HG03139 (cell line): ENCODE results near the gene HSD11B1.

ENCODE experiments used
- ATAC-seq: cut with Tn5 transposase; IDR thresholded peaks from one replicate; pipeline ENCODE4 v1.9.1; 2021; ENCODE audit not compliant: unreplicated experiment

The HSD11B1 gene

GRCh38 chr1:209723756-209724693 lies 19.4 kb downstream of the HSD11B1 start:
- no peak for ATAC-seq

GRCh38 chr1:209727286-209727685 lies 22.6 kb downstream of the HSD11B1 start:
- no peak for ATAC-seq

- no peak for ATAC-seq
These were observed 23.1 kb downstream of the HSD11B1 start for GRCh38 chr1:209727785-209728184.

GRCh38 chr1:209728466-209728865 lies 23.8 kb downstream of the HSD11B1 start:
- no peak for ATAC-seq

GRCh38 chr1:209729436-209729835 lies 24.8 kb downstream of the HSD11B1 start:
- no peak for ATAC-seq

GRCh38 chr1:209732725-209733124 lies 28.1 kb downstream of the HSD11B1 start:
- no peak for ATAC-seq

- no peak for ATAC-seq
These were observed 29.0 kb downstream of the HSD11B1 start for GRCh38 chr1:209733409-209734192.

GRCh38 chr1:209736490-209737117 lies 32.0 kb downstream of the HSD11B1 start:
- no peak for ATAC-seq

- ATAC-seq = no peak
These were observed 32.5 kb downstream of the HSD11B1 start for GRCh38 chr1:209737118-209737505.

- no peak for ATAC-seq
These were observed 33.6 kb downstream of the HSD11B1 start for GRCh38 chr1:209738270-209738669.

- no peak for ATAC-seq
These were observed 36.5 kb downstream of the HSD11B1 start for GRCh38 chr1:209741193-209741592.

- no peak for ATAC-seq
These were observed 37.2 kb downstream of the HSD11B1 start for GRCh38 chr1:209741889-209742288.

GRCh38 chr1:209742409-209743144 lies 37.9 kb downstream of the HSD11B1 start:
- no peak for ATAC-seq

GRCh38 chr1:209743145-209743482 lies 38.5 kb downstream of the HSD11B1 start:
- no peak for ATAC-seq

- no peak for ATAC-seq
These were observed 42.0 kb downstream of the HSD11B1 start for GRCh38 chr1:209746451-209747165.

- peak; percentile 74 for ATAC-seq
These were observed 43.1 kb downstream of the HSD11B1 start for GRCh38 chr1:209747580-209748262.

- ATAC-seq = no peak
These were observed 44.0 kb downstream of the HSD11B1 start for GRCh38 chr1:209748620-209749019.

- no peak for ATAC-seq
These were observed 44.6 kb downstream of the HSD11B1 start for GRCh38 chr1:209749205-209749604.

GRCh38 chr1:209749670-209750323 lies 45.2 kb downstream of the HSD11B1 start:
- no peak for ATAC-seq
